D721Med (cell line): ENCODE data around the gene WDR27.
A peak's percentile ranks its signal among the peaks of the same experiment; 100 is the strongest.

Experiments used
- DNase-seq: peaks from one replicate; pipeline ENCODE4 v3.0.0; 2011; ENCODE audit warnings: low spot score; ENCODE audit not compliant: insufficient read length
- FAIRE-seq: peaks from 2 replicates; lab custom pipeline; 2011; peaks lifted over from hg19 to GRCh38; lab: Jason Lieb, UNC
- TF ChIP-seq, protein P1 (sequence below): IDR thresholded peaks from 2 replicates; pipeline ENCODE4 v1.5.1; 2012; ENCODE audit warnings: mild to moderate bottlenecking, control low read depth; ENCODE audit not compliant: insufficient read depth; ENCODE audit errors: missing control alignments

The WDR27 gene

DNA sequence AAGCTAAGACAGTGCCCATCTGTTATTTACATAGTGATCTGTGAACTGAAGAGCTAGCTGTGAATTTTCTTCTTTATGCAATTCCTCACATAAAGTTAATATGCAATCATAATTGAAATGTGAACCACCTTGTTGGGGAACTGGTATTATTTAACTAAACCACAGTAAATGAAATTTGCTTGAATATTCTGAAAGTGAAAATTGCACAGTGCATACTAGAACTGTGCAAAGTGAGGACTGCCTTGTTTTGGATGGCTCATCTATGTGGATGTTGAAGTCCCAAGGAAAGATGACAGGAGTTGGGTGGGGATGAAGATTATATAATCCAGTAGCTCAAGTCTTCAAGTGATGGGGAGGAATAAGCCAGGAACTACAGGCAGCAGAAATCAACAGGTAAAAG lies 28.1 kb upstream of the WDR27 start:
- DNase-seq (no peak), FAIRE-seq (no peak)
- TF ChIP-seq, protein P1, sequence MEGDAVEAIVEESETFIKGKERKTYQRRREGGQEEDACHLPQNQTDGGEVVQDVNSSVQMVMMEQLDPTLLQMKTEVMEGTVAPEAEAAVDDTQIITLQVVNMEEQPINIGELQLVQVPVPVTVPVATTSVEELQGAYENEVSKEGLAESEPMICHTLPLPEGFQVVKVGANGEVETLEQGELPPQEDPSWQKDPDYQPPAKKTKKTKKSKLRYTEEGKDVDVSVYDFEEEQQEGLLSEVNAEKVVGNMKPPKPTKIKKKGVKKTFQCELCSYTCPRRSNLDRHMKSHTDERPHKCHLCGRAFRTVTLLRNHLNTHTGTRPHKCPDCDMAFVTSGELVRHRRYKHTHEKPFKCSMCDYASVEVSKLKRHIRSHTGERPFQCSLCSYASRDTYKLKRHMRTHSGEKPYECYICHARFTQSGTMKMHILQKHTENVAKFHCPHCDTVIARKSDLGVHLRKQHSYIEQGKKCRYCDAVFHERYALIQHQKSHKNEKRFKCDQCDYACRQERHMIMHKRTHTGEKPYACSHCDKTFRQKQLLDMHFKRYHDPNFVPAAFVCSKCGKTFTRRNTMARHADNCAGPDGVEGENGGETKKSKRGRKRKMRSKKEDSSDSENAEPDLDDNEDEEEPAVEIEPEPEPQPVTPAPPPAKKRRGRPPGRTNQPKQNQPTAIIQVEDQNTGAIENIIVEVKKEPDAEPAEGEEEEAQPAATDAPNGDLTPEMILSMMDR: no peak

DNA sequence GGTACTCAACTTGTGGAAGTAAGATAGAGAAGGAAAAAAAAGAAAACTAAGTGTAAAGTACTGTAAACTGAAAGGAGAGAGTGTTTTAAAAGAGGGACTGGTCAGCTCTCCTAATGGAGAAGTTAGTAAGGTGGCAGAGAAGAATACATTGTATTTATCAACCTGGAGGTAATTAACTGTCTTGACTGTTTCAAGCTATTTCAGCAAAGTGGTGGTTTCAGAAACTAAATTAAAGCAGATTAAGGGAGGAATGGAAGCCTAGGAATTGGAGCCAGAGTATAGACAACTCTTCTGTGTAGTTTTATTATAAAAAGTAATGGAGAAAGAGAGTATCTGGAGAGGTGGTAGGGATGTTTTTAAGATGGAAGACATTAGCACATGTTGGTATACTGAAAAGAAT lies 25.1 kb upstream of the WDR27 start:
- TF ChIP-seq, protein P1: no peak
- FAIRE-seq (no peak), DNase-seq (no peak)

DNA sequence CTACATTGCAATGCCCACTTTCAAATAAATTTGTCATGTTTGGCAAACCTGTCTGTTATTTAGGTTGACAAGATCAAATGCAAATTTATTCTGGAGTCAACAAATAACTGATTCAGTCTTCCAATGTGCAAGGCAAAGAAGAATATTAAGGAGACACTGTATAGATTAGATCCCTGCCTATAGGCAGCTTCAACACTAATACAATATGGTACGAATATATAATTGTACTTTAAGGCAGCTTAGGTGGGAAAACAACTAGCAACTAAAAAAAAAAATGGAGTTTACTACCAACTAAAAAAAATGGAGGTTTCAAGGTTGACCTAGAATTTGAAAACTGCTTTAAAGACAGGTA lies 24.2 kb upstream of the WDR27 start:
- no peak for DNase-seq
- FAIRE-seq: no peak
- TF ChIP-seq, protein P1: no peak

DNA sequence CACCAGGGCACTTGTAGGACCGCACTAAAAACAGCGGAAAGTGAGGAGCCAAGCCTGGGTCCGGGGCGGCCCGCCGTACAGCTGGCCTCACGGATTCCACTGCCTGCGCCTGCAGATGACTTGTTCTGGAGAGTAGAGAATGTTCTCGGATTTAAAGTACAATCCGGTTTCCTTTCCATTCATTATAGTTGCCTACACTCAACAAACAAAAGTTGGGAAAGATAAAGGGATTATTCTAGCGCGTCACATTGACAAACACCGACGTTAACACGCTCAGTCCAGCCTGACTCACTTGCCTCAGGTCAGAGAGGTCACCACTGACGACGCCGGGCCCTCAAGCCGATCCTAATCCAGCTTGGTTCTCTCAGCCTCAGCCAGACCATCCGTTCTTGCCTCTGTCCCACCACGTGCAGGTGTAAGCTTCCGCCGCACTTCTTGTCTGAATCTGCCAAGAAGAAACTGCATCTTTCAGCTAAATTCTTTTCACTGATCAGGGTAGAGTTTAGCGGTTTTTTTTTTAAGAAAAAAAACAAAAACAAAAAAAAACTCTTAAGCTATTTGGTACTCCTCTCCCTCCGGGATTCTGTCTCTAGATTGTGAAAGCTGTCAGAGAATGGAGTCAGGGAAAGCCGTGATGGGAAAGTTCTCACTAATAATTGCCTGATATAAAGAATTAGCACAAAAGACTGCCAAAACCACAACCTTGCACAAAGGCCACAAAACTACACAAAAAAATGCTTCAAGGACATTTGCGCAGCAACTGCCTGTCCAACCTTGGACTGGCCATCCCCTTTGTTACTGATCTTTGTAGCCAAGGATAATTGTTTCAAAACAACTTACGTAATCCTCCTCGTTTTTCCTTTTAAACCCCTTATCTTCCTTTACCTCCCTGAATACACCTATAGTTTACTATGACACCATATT lies 23.6 kb upstream of the WDR27 start:
- TF ChIP-seq, protein P1: no peak
- no peak for FAIRE-seq
- no peak for DNase-seq

DNA sequence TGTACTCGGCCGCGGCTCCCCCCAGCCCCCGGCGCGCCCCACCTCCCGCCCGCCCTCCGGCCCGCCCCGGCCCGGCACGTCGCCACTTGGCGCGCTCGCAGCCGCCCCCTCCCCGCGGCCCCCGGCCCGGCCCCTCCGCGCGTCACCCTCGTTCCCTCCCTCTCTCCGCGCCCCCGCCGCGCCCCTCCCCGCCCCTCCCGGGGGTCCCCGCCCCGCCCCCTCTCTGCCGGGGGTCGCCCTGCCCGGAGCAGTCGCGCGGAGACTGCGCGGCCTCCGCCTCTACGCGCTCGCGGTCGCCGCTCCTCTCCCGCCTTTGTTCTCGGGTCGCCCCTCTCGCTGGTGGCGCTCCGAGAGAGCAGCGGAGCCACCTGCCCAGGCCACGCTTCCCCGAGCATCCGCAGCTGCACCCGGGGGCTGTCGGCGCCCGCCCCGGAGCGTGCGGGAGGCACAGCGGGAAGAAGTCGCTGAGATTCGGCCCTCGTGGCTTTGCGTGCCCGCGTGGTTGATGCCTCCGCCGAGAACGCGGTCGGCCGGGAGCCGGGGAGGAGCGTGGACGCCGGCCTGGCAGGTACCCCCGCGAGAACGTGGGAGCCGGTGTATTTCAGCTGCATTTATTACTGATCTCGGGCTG lies 22.8 kb upstream of the WDR27 start, which contains the start of gene PHF10:
Gene PHF10, minus strand, starts transcription at position 7 of the 631 bp plus-strand sequence. CDS start 569 bp downstream, outside the sequence.
- DNase-seq: peak; percentile 29
- FAIRE-seq: no peak
- TF ChIP-seq, protein P1: no peak

DNA sequence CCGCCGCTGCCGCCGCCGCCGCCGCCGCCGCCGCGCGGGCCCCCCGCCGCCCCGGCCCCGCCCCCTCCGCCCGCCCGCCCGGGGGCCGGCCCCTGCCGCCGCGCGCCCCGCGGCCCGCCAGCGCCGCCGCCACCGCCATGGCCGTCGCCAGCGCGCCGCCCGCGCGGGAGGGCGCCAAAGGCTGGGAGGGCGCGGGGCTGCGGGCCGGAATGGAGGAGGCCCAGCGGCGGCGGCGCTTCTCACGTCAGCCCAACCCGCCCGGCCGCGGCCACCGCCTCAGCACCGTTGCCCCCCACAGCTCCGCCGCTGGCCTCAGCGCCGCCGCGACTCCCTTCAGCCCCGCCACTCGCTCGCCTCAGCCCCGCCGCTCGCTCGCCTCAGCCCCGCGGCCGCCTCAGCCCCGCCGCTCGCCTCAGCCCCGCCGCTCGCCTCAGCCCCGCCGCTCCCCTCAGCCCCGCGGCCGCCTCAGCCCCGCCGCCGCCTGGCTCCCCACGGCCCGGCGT lies 22.2 kb upstream of the WDR27 start:
- TF ChIP-seq, protein P1: no peak
- FAIRE-seq: no peak
- DNase-seq: no peak
